H1 (cell line): ENCODE results near the gene LAMB1. TPM values are rescaled to one million over a fixed set of nuclear protein-coding genes. Genes with fewer than 3 reads are reported as not detected.

Source experiments
- CTCF ChIA-PET: fragments of 300-600 bp; sonication (Branson Sonifier 250); formaldehyde crosslinking; loops from one replicate; lab custom pipeline; 2021; ENCODE audit not compliant: partially characterized antibody; lab: Charles Lee
- POLR2A ChIA-PET: fragments of 300-600 bp; sonication (Branson Sonifier 250); formaldehyde crosslinking; loops from one replicate; lab custom pipeline; 2021; ENCODE audit warnings: inconsistent platforms; ENCODE audit not compliant: partially characterized antibody; lab: Charles Lee
- DNase-seq, 2 experiments: peaks; one replicate each; pipeline versions ENCODE4 v3.0.0 to v3.0.0-alpha.2; 2010 to 2022; ENCODE audit warnings: low spot score in 2 of 2, low read depth in 1 of 2, mixed read lengths in 1 of 2
- FAIRE-seq: peaks from 2 replicates; lab custom pipeline; 2011; peaks lifted over from hg19 to GRCh38; lab: Jason Lieb, UNC
- H2AFZ ChIP-seq: 2 replicates; pipeline ENCODE4 v1.8.1; 2012; ENCODE audit warnings: low read length, inconsistent platforms
- H2AK5ac ChIP-seq: 2 replicates; pipeline ENCODE4 v1.6.1; 2013; ENCODE audit warnings: low read depth, low read length
- H2BK120ac ChIP-seq: replicated peaks from 2 replicates; pipeline ENCODE3; 2013; ENCODE audit warnings: low read depth, low read length, inconsistent platforms
- H2BK12ac ChIP-seq: 2 replicates; pipeline ENCODE4 v1.6.1; 2013; ENCODE audit warnings: low read depth, low read length
- H2BK15ac ChIP-seq: 2 replicates; pipeline ENCODE4 v1.6.1; 2013; ENCODE audit warnings: low read length
- H2BK20ac ChIP-seq: 2 replicates; pipeline ENCODE4 v1.6.1; 2013; ENCODE audit warnings: low read length
- H2BK5ac ChIP-seq: 2 replicates; pipeline ENCODE4 v1.6.1; 2013; ENCODE audit warnings: low read depth, low read length
- H3K14ac ChIP-seq: 2 replicates; pipeline ENCODE4 v1.6.1; 2013; ENCODE audit warnings: inconsistent platforms; ENCODE audit not compliant: insufficient read length
- H3K18ac ChIP-seq: 2 replicates; pipeline ENCODE4 v1.6.1; 2013; ENCODE audit warnings: low read length; ENCODE audit errors: extremely low read depth
- H3K23ac ChIP-seq: 2 replicates; pipeline ENCODE4 v1.6.1; 2013; ENCODE audit warnings: inconsistent platforms; ENCODE audit not compliant: insufficient read length
- H3K23me2 ChIP-seq: 2 replicates; pipeline ENCODE4 v1.6.1; 2013; ENCODE audit warnings: low read depth, low read length
- H3K27ac ChIP-seq: 2 replicates; pipeline ENCODE4 v1.6.1; 2011; ENCODE audit warnings: low read depth, low read length, inconsistent platforms
- H3K27me3 ChIP-seq, 4 experiments: replicated peaks in 1 of 4; 1 replicate in 1 of 4; 2 replicates in 3 of 4; pipeline versions ENCODE4 v1.6.1 to v1.8.1; 2011 to 2013; ENCODE audit warnings: low read length in 3 of 4, mild to moderate bottlenecking in 3 of 4, inconsistent platforms in 2 of 4, mixed read lengths in 2 of 4, moderate library complexity in 1 of 4; ENCODE audit not compliant: control insufficient read depth in 3 of 4, insufficient read depth in 3 of 4; ENCODE audit errors: extremely low read depth in 1 of 4
- H3K36me3 ChIP-seq, 4 experiments: 2 replicates each; pipeline versions ENCODE4 v1.6.1 to v1.8.1; 2011 to 2013; ENCODE audit warnings: mild to moderate bottlenecking in 4 of 4, low read length in 3 of 4, moderate library complexity in 2 of 4, control low read depth in 1 of 4, inconsistent platforms in 1 of 4; ENCODE audit not compliant: insufficient read depth in 4 of 4, control insufficient read depth in 2 of 4
- H3K4ac ChIP-seq: replicated peaks from 2 replicates; pipeline ENCODE3; 2013; ENCODE audit warnings: low read length, low read depth, mixed read lengths, inconsistent platforms; ENCODE audit not compliant: insufficient read length
- H3K4me1 ChIP-seq, 4 experiments: replicated peaks in 1 of 4; 1 replicate in 1 of 4; 2 replicates in 3 of 4; pipeline versions ENCODE4 v1.6.1 to v1.8.1; 2011 to 2013; ENCODE audit warnings: low read length in 3 of 4, inconsistent platforms in 2 of 4, mixed read lengths in 1 of 4; ENCODE audit not compliant: insufficient read depth in 4 of 4, control insufficient read depth in 3 of 4
- H3K4me2 ChIP-seq, 2 experiments: 2 replicates each; pipeline versions ENCODE4 v1.6.1 to v1.8.1; 2011 to 2013; ENCODE audit warnings: low read depth in 2 of 2, low read length in 2 of 2, control low read depth in 1 of 2, inconsistent platforms in 1 of 2, mild to moderate bottlenecking in 1 of 2; ENCODE audit not compliant: insufficient read depth in 1 of 2
- H3K4me3 ChIP-seq, 4 experiments: fragments of 200-600, 300-600 bp in 1 of 4; sonication (generic), shearing (Covaris generic), sonication (Bioruptor Twin) in 1 of 4; 2 replicates each; pipeline versions ENCODE4 v1.5.1 to v1.8.1; 2011 to 2016; ENCODE audit warnings: low read length in 4 of 4, low read depth in 3 of 4, control low read depth in 2 of 4, inconsistent platforms in 2 of 4, mild to moderate bottlenecking in 2 of 4, mixed read lengths in 1 of 4, moderate library complexity in 1 of 4; ENCODE audit not compliant: insufficient read depth in 2 of 4; ENCODE audit errors: extremely low read depth in 1 of 4
- H3K56ac ChIP-seq: replicated peaks from 2 replicates; pipeline ENCODE3; 2013; ENCODE audit warnings: low read depth, mild to moderate bottlenecking, mixed read lengths, low read length, inconsistent platforms; ENCODE audit not compliant: insufficient read length
- H3K79me1 ChIP-seq: 2 replicates; pipeline ENCODE4 v1.6.1; 2013; ENCODE audit warnings: low read depth, low read length, control low read depth
- H3K79me2 ChIP-seq, 2 experiments: 2 replicates each; pipeline versions ENCODE4 v1.6.1 to v1.8.1; 2012 to 2013; ENCODE audit warnings: low read length in 2 of 2, mild to moderate bottlenecking in 2 of 2, inconsistent platforms in 1 of 2; ENCODE audit not compliant: insufficient read depth in 2 of 2, control insufficient read depth in 1 of 2
- H3K9ac ChIP-seq, 4 experiments: replicated peaks in 1 of 4; 1 replicate in 1 of 4; 2 replicates in 3 of 4; pipeline versions ENCODE4 v1.6.1 to v1.8.1; 2011 to 2013; ENCODE audit warnings: low read depth in 3 of 4, low read length in 3 of 4, control low read depth in 2 of 4, mild to moderate bottlenecking in 2 of 4, moderate library complexity in 2 of 4, inconsistent platforms in 1 of 4; ENCODE audit errors: extremely low read depth in 1 of 4
- H3K9me3 ChIP-seq, 2 experiments: 2 replicates each; pipeline versions ENCODE4 v1.6.1 to v1.8.1; 2012 to 2013; ENCODE audit warnings: mild to moderate bottlenecking in 2 of 2, moderate library complexity in 2 of 2, control low read depth in 1 of 2, inconsistent platforms in 1 of 2, low read depth in 1 of 2, low read length in 1 of 2, mixed read lengths in 1 of 2; ENCODE audit not compliant: insufficient read depth in 2 of 2
- H4K20me1 ChIP-seq, 2 experiments: replicated peaks in 1 of 2; 2 replicates each; pipeline versions ENCODE3 to v1.8.1; 2011 to 2013; ENCODE audit warnings: inconsistent platforms in 2 of 2, low read length in 2 of 2, mild to moderate bottlenecking in 1 of 2; ENCODE audit not compliant: insufficient read depth in 2 of 2, control insufficient read depth in 1 of 2
- H4K5ac ChIP-seq: 2 replicates; pipeline ENCODE4 v1.6.1; 2013; ENCODE audit warnings: low read length, low read depth, mixed read lengths, inconsistent platforms; ENCODE audit not compliant: insufficient read length
- H4K8ac ChIP-seq: 2 replicates; pipeline ENCODE4 v1.8.0; 2013; ENCODE audit warnings: mild to moderate bottlenecking, moderate library complexity, low read length, inconsistent platforms; ENCODE audit not compliant: insufficient read depth; ENCODE audit errors: extremely low read depth
- H4K91ac ChIP-seq: replicated peaks from 2 replicates; pipeline ENCODE3; 2013; ENCODE audit warnings: low read length, mixed read lengths, inconsistent platforms; ENCODE audit not compliant: insufficient read length
- BACH1 ChIP-seq: IDR thresholded peaks from 2 replicates; pipeline ENCODE4 v1.6.1; 2012; ENCODE audit warnings: low read length, improper control_type of control experiment
- FOSL1 ChIP-seq: IDR thresholded peaks from 2 replicates; pipeline ENCODE4 v1.6.1; 2011; ENCODE audit warnings: mild to moderate bottlenecking, low read depth, low read length, moderate library complexity; ENCODE audit not compliant: insufficient read depth
- PHF8 ChIP-seq: fragments of 200-600 bp; sonication (generic); conservative IDR thresholded peaks from 2 replicates; pipeline ENCODE4 v1.7.1; 2012; ENCODE audit warnings: low read depth, mild to moderate bottlenecking, inconsistent platforms, low read length, moderate library complexity
- RXRA ChIP-seq: IDR thresholded peaks from 2 replicates; pipeline ENCODE4 v1.6.1; 2011; ENCODE audit warnings: low read depth, mild to moderate bottlenecking, low read length, moderate library complexity; ENCODE audit not compliant: insufficient read depth
- TBP ChIP-seq: IDR thresholded peaks from 2 replicates; pipeline ENCODE4 v1.6.1; 2011; ENCODE audit warnings: low read depth, low read length, improper control_type of control experiment
- WGBS, 2 experiments: shearing (Covaris generic) in 1 of 2; methylation state at CpG; one replicate each; pipeline versions ENCODE4 v1.1.6 to v1.1.7; 2013 to 2015; ENCODE audit warnings: low lambda C conversion rate in 2 of 2, mixed read lengths in 2 of 2, inconsistent platforms in 1 of 2, low coverage in 1 of 2, missing lambda C conversion rate in 1 of 2; ENCODE audit not compliant: insufficient replicate concordance in 2 of 2, insufficient coverage in 1 of 2, insufficient read length in 1 of 2; ENCODE audit errors: extremely low coverage in 1 of 2, missing lambda C conversion rate in 1 of 2; 5-methylcytosine and 5-hydroxymethylcytosine counted together
- polyA plus RNA-seq, 7 experiments: library from polyadenylated mRNA; depleted of rRNA in 3 of 7; stranded (reverse) in 5 of 7; unstranded in 2 of 7; fragments of >200 nt in 5 of 7; fragments of 200-250 nt in 2 of 7; gene quantifications; 1 replicate in 5 of 7; 2 replicates in 1 of 7; 4 replicates in 1 of 7; pipeline versions ENCODE4 v1.2.1 to v1.2.3, GENCODE V29; 2011 to 2013; ENCODE audit warnings: missing spikeins in 2 of 7, mixed read lengths in 2 of 7
- total RNA-seq: library from RNA; stranded (reverse); fragmentation: NEBNext Ultra II Directional; extraction: Animal tissue kit (Norgen Biotek cat#: 25700); gene quantifications from 2 replicates; pipeline ENCODE4 v1.2.1, GENCODE V29; 2021

LAMB1 gene
- total and polyA plus RNA-seq, 2 of the 8 experiments (the other 6 are each of a cell fraction or from before 2014, with no cell fraction given) = 31.9 to 38.5 TPM

GRCh38 chr7:108026116-108026515 lies 23.2 kb upstream of the LAMB1 start:
- no peaks in the 10 kb centered on the region for H3K4me1 ChIP-seq
- CTCF ChIA-PET = interaction anchor here (0.5 to 1.8 kb wide), 3 partner anchors 8 to 216 kb away, joined by 3 to 5 read pairs (median 4); no protein-coding TSS in a partner anchor
- H3K27me3 ChIP-seq = no peaks in the 10 kb centered on the region
- H3K4me2 ChIP-seq = no peak overlapping the region
- H2BK5ac ChIP-seq = no peak overlapping the region
- H2BK120ac ChIP-seq = no peak overlapping the region
- no peak overlapping the region for H3K4me3 ChIP-seq
- H3K27ac ChIP-seq = no peak overlapping the region
- H4K8ac ChIP-seq = no peak overlapping the region
- POLR2A ChIA-PET = no interaction called here
- H3K56ac ChIP-seq = no peak overlapping the region
- H2AFZ ChIP-seq = no peak overlapping the region
- H3K18ac ChIP-seq = no peak overlapping the region
- no peak overlapping the region for H3K23ac ChIP-seq
- H2BK12ac ChIP-seq = no peak overlapping the region
- H4K5ac ChIP-seq = no peak overlapping the region
- FAIRE-seq = no peak
- H3K23me2 ChIP-seq = no peaks in the 10 kb centered on the region
- no peak overlapping the region for H2BK15ac ChIP-seq
- H3K79me2 ChIP-seq = no peaks in the 10 kb centered on the region
- H3K9me3 ChIP-seq = no peaks in the 10 kb centered on the region
- no peak for DNase-seq
- TF ChIP-seq PHF8 (no peak), FOSL1 (no peak), BACH1 (no peak), RXRA (no peak), TBP (no peak)
- H3K9ac ChIP-seq = no peak overlapping the region
- 89% methylated on average over 5 of the region's 5 CpGs; no CpG with 5 or more reads in 1 of the 2 experiments for WGBS, 2 experiments
- H3K14ac ChIP-seq = no peak overlapping the region
- no peak overlapping the region for H3K4ac ChIP-seq
- H4K91ac ChIP-seq = no peak overlapping the region
- H3K36me3 ChIP-seq = no peaks in the 10 kb centered on the region
- H4K20me1 ChIP-seq = no peaks in the 10 kb centered on the region
- H2AK5ac ChIP-seq = no peak overlapping the region
- no peak overlapping the region for H2BK20ac ChIP-seq
- no peaks in the 10 kb centered on the region for H3K79me1 ChIP-seq
